ENCODE measurements around the gene PATJ. TPM values are rescaled to one million over a fixed set of nuclear protein-coding genes. Genes with fewer than 3 reads are reported as not detected.
A peak's percentile ranks its signal among the peaks of the same experiment; 100 is the strongest.

The PATJ gene
- total RNA-seq, 8 experiments from 2014 or later: 2.7 to 173 (median 22.4) TPM

DNA sequence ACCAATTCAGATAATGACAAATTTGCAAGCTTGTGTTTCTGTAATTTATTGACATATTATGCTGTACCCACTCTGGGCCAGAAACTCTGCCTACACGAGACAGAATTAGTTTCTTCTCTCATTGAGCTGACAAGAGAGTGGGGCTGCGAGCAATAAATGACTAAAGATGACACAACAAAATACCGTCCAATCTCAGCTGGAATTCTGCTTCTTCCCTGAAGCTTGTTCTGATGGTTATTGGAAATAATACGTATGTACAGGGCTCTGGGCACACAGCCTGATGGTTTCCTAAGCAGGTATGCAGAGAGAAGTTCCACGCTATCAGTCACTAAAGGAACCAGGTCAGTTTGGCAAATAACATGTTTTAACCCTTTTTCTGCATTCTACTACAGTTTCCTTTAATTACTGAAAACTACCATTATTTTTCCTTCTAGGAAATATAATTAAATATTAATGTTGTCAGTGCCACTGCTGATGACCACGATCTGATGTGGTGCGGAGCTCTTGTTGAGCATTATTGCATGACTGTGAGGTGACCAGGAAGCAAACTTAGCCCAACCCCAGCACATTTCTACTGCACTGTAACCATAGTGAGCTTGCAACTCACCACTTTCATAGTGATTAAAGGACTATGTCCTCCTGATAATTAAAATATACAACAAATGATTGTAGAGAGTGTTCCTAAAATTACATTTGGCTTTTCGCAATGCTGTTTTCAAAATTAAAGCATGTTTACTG is 231.0 kb downstream of the PATJ start:
- Histone ChIP-seq H3K4me1 (replicated peaks in 1 of 2) (peaks cover 13 to 18% of the 10 kb centered on the region in 2 donors), H3K27ac (no peak overlapping the region), H3K4me3 (no peak overlapping the region)
- in situ Hi-C loops (cut with MboI; ENCODE audit: low pct_unique_long_range_greater_than_20kb in 2 of 9, low sequenced_read_pairs in 9 of 9, unreplicated experiment in 9 of 9): no loop called here
- ATAC-seq (replicated peaks in 6 of 8): peak in 5 of 8 experiments; percentile 73 to 92 (median 80)
- WGBS, 10 experiments: 58 to 81% (median 70%) methylated on average over 2 to 8 of the region's 8 CpGs

DNA sequence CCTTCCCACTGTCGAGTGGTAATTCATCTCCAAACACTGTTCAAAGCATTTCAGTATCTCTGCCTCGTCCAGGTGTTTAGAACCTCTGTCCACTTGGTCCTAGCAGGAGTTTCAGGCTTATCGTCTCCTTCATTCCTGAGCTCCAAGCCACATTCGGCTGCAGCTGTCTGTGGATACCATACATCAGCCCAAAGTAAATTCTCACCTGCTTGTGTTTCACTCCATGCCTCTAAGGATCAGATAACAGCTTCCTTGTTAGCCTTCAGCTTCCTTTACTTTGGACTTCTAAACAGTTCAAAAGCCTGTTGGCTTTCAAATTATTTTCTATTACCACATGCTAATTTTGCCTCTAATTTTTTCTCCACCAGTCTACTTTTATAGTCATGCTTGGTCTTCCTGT is 233.4 kb downstream of the PATJ start:
- Histone ChIP-seq H3K4me3 (no peak overlapping the region), H3K4me1 (replicated peaks in 1 of 2) (peaks cover 23 to 32% of the 10 kb centered on the region in 2 donors), H3K27ac (no peak overlapping the region)
- 43 to 100% (median 89%) methylated on average over 2 to 4 of the region's 4 CpGs; no CpG with 5 or more reads in 1 of the 10 experiments for WGBS, 10 experiments
- ATAC-seq (replicated peaks in 6 of 8): no peak
- in situ Hi-C loops (cut with MboI; ENCODE audit: low pct_unique_long_range_greater_than_20kb in 2 of 9, low sequenced_read_pairs in 9 of 9, unreplicated experiment in 9 of 9): no loop called here

DNA sequence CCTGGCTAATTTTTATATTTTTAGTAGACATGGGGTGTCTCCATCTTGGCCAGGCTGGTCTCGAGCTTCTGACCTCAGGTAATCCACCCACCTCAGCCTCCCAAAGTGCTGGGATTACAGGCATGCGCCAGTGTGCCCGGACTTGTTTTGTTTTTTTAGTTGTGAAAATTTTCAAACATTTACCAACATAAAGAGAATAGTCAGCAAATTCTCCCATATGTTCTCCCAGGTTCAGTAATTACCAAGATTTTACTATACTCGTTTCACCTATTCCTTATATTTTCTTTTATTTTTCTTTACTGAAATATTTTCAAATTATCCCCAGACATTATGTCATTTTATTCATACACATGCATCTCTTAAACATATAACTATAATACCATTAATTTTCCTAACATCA is 234.3 kb downstream of the PATJ start:
- ATAC-seq (replicated peaks in 6 of 8): no peak
- H3K4me1 ChIP-seq (replicated peaks in 1 of 2): peaks cover 26 to 34% of the 10 kb centered on the region in 2 donors
- no peak overlapping the region for H3K27ac ChIP-seq
- in situ Hi-C loops (cut with MboI; ENCODE audit: low pct_unique_long_range_greater_than_20kb in 2 of 9, low sequenced_read_pairs in 9 of 9, unreplicated experiment in 9 of 9): no loop called here
- WGBS, 10 experiments: 23 to 100% (median 92%) methylated on average over 1 to 4 of the region's 4 CpGs
- H3K4me3 ChIP-seq: no peak overlapping the region

DNA sequence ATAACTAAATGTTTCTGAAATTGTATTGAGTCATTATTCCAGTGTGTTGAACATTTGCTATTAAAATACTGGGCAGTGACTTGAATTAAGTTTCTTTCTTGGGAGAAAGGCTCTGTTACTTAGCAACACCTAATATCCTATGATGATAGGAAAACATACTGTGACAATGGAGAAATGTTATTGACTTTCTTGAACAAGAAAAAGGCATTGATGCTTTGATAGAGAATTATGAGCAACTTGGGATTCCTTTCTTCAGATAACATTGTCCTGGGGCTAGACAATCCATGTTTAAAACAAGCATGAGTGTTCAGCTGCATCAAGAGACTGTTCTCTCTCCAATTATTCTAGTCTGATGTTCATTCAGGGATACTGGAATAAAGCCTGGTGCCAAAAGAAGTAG is 236.5 kb downstream of the PATJ start:
- H3K4me3 ChIP-seq: no peak overlapping the region
- peak; percentile 24 to 91 (median 68) for ATAC-seq (replicated peaks in 6 of 8)
- in situ Hi-C loops (cut with MboI; ENCODE audit: low pct_unique_long_range_greater_than_20kb in 2 of 9, low sequenced_read_pairs in 9 of 9, unreplicated experiment in 9 of 9): no loop called here

DNA sequence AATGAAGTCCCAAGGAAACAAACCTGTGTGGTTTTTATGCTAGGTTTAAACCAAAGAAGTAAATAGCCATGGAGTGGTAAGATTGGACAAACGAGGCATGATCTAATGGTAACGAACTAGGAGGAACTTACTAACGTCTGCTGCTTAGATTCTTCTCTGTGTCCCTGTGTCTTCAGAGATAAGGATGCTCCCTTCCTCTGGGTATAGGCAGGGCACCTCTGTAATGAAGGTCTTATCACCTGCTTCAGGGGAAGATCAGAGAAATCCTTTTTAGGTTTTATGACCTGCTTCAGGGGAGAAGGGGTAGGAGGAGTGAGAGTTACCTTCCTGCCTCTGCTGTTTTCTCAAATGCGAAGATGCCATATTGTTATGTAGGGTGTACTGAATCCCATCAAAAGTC is 237.4 kb downstream of the PATJ start:
- ATAC-seq (replicated peaks in 6 of 8): no peak
- Histone ChIP-seq H3K4me3 (no peak overlapping the region), H3K4me1 (replicated peaks in 1 of 2) (peaks cover 13 to 26% of the 10 kb centered on the region in 2 donors), H3K27ac (no peak overlapping the region)
- in situ Hi-C loops (cut with MboI; ENCODE audit: low pct_unique_long_range_greater_than_20kb in 2 of 9, low sequenced_read_pairs in 9 of 9, unreplicated experiment in 9 of 9): no loop called here
- WGBS, 10 experiments: 44 to 100% (median 96%) methylated on average over 1 to 4 of the region's 4 CpGs; no CpG with 5 or more reads in 3 of the 10 experiments

More for the DNA sequence above, 236.5 kb downstream of the PATJ start:
- H3K4me1 ChIP-seq (replicated peaks in 1 of 2): peaks cover 19 to 31% of the 10 kb centered on the region in 2 donors
- H3K27ac ChIP-seq: no peak overlapping the region

DNA sequence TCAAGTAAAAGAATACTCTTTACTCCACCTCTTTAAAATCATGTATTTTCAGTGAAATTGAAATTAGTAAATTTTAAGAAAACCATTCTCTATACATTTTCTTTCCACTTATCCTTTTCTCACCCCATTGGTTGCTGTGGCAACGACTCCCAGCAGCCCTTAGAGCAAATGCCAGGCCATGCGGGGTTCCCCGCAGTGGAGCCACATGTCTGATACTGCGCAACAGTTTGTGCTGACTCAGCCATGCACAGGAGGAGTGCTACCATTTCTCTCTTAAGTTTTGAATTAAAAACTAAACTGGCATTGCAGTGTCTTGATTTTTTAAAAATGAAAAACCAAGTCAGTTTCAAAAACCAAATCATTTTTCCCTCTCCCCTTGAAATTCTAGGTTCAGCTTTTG is 238.3 kb downstream of the PATJ start:
- in situ Hi-C loops (cut with MboI; ENCODE audit: low pct_unique_long_range_greater_than_20kb in 2 of 9, low sequenced_read_pairs in 9 of 9, unreplicated experiment in 9 of 9): no loop called here
- Histone ChIP-seq H3K27ac (no peak overlapping the region), H3K4me1 (replicated peaks in 1 of 2) (peaks cover 13 to 26% of the 10 kb centered on the region in 2 donors), H3K4me3 (no peak overlapping the region)
- WGBS, 10 experiments: 0 to 83% (median 68%) methylated on average over 1 to 4 of the region's 4 CpGs
- peak in 5 of 8 experiments; percentile 37 to 71 (median 53) for ATAC-seq (replicated peaks in 6 of 8)

DNA sequence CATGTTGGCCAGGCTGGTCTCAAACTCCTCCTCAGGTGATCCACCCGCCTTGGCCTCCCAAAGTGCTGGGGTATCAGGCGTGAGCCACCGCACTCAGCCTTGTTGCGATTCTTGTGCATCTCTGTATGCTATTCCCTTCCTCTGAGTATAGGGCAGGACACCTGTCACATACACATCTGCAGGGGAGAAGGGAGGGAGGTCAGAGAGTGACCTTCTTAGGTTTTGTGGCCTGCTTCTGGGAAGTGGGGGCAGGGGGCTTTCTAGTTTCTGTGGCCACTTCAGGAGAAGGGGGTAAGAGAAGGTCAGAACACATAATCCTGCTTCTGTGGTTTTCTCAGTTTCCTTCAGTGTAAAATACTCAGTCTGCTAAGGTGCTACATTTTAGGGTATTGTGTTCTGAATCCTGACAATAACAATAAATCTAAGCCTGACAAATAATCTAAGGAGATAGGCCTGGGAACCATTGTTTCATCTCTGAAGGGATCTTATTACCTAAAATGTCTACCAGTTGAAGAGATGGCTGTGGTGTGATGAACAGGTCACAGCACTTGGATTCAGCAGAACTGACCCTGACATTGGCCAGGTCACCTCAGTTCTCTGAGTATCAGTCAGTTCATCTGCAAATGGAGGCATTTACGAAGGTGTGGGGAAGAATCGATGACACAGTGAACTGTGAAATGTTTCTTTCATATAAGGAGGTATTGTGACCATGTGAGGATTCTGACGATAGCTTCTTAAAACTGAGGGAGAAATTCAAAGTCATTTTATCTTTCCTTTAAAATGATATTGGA is 239.8 kb downstream of the PATJ start:
- ATAC-seq (replicated peaks in 6 of 8): no peak
- in situ Hi-C loops (cut with MboI; ENCODE audit: low pct_unique_long_range_greater_than_20kb in 2 of 9, low sequenced_read_pairs in 9 of 9, unreplicated experiment in 9 of 9): no loop called here
- Histone ChIP-seq H3K4me3 (no peak overlapping the region), H3K4me1 (replicated peaks in 1 of 2) (peaks cover 13 to 26% of the 10 kb centered on the region in 2 donors), H3K27ac (no peak overlapping the region)
- WGBS, 10 experiments: 49 to 100% (median 98%) methylated on average over 1 to 7 of the region's 7 CpGs; no CpG with 5 or more reads in 2 of the 10 experiments

DNA sequence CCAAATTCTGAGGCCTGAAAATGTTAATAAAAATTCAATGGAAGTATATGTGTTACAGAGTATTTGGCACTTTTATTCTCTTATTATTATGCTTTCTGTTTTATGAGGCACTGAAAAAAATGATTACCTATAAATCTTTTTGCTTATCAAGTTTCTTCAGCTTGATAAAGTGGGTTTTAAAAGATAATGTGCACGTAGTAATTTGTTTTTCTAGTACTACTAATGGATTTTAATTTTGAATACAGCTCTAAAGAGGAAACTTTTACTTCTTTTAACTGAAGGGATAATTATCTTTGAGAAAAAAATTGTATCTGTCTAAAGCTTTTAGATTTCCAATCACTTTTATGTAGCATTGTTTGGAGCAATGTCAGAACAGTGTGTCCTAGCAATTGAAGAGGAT is 241.0 kb downstream of the PATJ start:
- Histone ChIP-seq H3K4me1 (replicated peaks in 1 of 2) (peaks cover 13 to 26% of the 10 kb centered on the region in 2 donors), H3K27ac (no peak overlapping the region), H3K4me3 (no peak overlapping the region)
- no peak for ATAC-seq (replicated peaks in 6 of 8)
- WGBS, 10 experiments: 0 to 100% (median 80%) methylated on average over 1 of the region's 1 CpG; no CpG with 5 or more reads in 1 of the 10 experiments
- in situ Hi-C loops (cut with MboI; ENCODE audit: low pct_unique_long_range_greater_than_20kb in 2 of 9, low sequenced_read_pairs in 9 of 9, unreplicated experiment in 9 of 9): no loop called here

DNA sequence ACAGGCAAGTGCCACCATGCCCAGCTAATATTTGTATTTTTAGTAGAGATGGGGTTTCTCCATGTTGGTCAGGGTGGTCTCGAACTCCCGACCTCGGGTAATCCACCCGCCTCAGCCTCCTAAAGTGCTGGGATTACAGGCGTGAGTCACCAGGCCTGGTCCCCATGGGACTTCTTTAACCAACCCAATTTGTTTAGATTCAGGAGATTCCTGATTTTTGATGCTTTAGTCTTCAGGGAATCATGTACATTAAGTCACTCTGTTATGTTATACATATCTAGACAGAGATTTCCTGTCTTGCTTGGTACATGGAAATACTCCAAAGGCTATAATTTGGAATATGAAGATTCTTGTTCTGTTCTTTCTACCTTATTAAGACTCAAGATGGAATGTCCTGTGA is 250.0 kb downstream of the PATJ start:
- Histone ChIP-seq H3K4me1 (replicated peaks in 1 of 2) (peaks cover 10 to 19% of the 10 kb centered on the region in 2 donors), H3K27ac (no peak overlapping the region), H3K4me3 (no peak overlapping the region)
- in situ Hi-C loops (cut with MboI; ENCODE audit: low pct_unique_long_range_greater_than_20kb in 2 of 9, low sequenced_read_pairs in 9 of 9, unreplicated experiment in 9 of 9): no loop called here
- 93 to 100% (median 100%) methylated on average over 1 to 5 of the region's 5 CpGs; no CpG with 5 or more reads in 6 of the 10 experiments for WGBS, 10 experiments
- no peak for ATAC-seq (replicated peaks in 6 of 8)

DNA sequence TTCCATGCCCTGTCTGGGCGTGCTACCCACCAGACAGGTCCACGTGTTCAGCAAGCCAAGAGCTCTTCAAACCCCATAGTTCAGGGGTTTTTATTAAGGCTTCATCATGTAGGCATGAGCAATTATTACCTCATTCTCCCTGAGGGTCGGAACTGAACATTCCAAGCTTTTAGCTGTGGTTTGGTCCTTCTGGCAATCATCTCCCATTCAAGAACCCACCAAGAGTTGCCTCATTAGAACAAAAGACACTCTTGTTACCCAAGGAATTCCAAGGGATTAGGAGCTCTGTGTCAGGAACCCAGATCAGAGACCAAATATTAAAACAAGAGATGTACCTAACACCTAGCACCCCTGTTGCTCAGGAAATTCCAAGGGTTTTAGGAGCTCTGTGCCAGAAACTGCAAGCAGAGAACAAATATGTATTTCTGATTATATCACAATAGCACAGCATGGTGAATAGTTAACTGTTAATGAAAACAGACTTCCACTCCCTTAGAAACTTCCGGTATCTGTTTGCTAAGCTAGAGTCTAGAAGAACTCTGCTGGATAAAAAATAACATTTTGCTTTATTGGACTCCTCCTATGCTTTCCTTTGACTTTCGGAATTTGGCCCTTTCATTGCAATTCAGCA is 251.2 kb downstream of the PATJ start:
- H3K4me3 ChIP-seq: no peak overlapping the region
- no peak for ATAC-seq (replicated peaks in 6 of 8)
- H3K27ac ChIP-seq: no peak overlapping the region
- WGBS, 10 experiments: 29 to 100% (median 91%) methylated on average over 2 to 5 of the region's 5 CpGs
- in situ Hi-C loops (cut with MboI; ENCODE audit: low pct_unique_long_range_greater_than_20kb in 2 of 9, low sequenced_read_pairs in 9 of 9, unreplicated experiment in 9 of 9): no loop called here
- H3K4me1 ChIP-seq (replicated peaks in 1 of 2): peaks cover 10 to 20% of the 10 kb centered on the region in 2 donors

DNA sequence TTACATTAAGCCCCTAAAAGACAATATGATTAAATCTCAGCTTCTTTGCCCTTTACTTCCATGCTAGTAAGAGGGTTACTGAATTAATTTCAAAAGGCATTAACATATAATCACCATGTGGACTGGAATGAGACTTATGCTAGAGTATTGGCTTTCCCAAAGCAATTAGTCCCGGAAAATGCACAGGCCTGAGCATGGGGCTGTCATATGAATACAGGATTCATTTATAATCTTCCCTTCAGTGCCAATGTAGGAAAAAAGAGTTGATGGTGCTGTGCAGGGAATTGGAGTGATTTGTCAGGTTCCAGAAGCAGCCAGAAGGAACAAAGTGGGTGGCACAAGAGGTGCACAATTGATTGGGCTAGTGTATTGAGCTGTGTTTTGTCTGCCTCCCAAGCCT is 253.4 kb downstream of the PATJ start:
- Histone ChIP-seq H3K4me3 (no peak overlapping the region), H3K4me1 (replicated peaks in 1 of 2) (peaks cover 10 to 20% of the 10 kb centered on the region in 2 donors), H3K27ac (no peak overlapping the region)
- peak in 6 of 8 experiments; percentile 29 to 98 (median 82) for ATAC-seq (replicated peaks in 6 of 8)
- 44 to 100% (median 58%) methylated on average over 1 of the region's 1 CpG; no CpG with 5 or more reads in 5 of the 10 experiments for WGBS, 10 experiments
- in situ Hi-C loops (cut with MboI; ENCODE audit: low pct_unique_long_range_greater_than_20kb in 2 of 9, low sequenced_read_pairs in 9 of 9, unreplicated experiment in 9 of 9): no loop called here

DNA sequence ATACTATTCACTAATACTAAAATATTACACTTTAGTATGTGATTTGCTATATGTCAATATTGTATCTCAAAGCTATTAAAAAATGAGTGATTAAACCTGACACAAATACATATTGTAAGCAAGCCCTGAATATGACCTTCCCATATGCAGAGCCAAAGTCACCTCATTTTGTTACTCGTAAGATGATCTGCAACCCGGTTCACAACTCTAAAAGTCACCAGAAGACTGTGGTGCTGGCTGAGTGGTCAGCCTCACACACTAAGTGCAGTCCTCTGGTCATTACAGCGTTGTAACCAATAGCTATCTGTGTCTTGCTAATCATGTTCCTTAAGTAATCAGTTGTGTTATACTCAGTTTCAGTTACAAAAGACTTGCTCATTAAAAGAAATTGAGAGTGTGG is 254.8 kb downstream of the PATJ start:
- in situ Hi-C loops (cut with MboI; ENCODE audit: low pct_unique_long_range_greater_than_20kb in 2 of 9, low sequenced_read_pairs in 9 of 9, unreplicated experiment in 9 of 9): no loop called here
- WGBS, 10 experiments: 82 to 100% (median 93%) methylated on average over 2 to 3 of the region's 3 CpGs; no CpG with 5 or more reads in 5 of the 10 experiments
- ATAC-seq (replicated peaks in 6 of 8): no peak
- H3K4me3 ChIP-seq: no peak overlapping the region
- peaks cover 10 to 20% of the 10 kb centered on the region in 2 donors for H3K4me1 ChIP-seq (replicated peaks in 1 of 2)
- H3K27ac ChIP-seq: no peak overlapping the region

DNA sequence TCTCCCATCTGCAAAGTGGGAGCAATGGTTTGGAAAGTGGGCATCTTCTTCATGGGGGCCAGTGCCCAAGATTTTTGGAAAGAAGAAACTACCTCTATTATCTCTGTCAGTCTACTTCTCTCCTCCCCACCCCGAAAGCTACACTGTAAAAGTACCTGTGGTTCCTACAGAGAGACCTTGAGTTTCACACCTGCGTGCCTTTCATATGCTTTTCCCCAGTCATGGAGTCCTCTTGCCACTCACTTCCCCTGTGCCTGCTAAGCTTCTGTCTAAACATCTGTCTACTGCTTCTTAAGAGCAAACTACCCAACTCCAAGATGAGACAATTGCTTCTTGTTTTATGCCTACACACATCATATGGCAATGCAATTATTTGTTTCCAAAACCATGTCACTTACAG is 261.5 kb downstream of the PATJ start:
- Histone ChIP-seq H3K27ac (no peak overlapping the region), H3K4me3 (no peak overlapping the region), H3K4me1 (replicated peaks in 1 of 2) (no peaks in the 10 kb centered on the region)
- in situ Hi-C loops (cut with MboI; ENCODE audit: low pct_unique_long_range_greater_than_20kb in 2 of 9, low sequenced_read_pairs in 9 of 9, unreplicated experiment in 9 of 9): no loop called here
- no peak for ATAC-seq (replicated peaks in 6 of 8)
- WGBS, 10 experiments: 20 to 100% (median 73%) methylated on average over 1 to 2 of the region's 2 CpGs; no CpG with 5 or more reads in 2 of the 10 experiments

All from motor neuron (in vitro differentiated cells).